Tibial nerve (tissue), 4 donors: ENCODE data around the gene MAG. TPM values are rescaled to one million over a fixed set of nuclear protein-coding genes. Genes with fewer than 3 reads are reported as not detected.
A peak's percentile ranks its signal among the peaks of the same experiment; 100 is the strongest.

Experiments
- DNase-seq, 2 donors: peaks; one replicate each; pipeline ENCODE4 v3.0.0-alpha.2; 2019; ENCODE audit warnings: low spot score in 2 of 2
- H3K27ac ChIP-seq, 4 donors: fragments of 200-600 bp; sonication (generic) in 3 of 4; one replicate each; pipeline ENCODE4 v1.5.1; 2017 to 2019; ENCODE audit warnings: mild to moderate bottlenecking in 1 of 4
- H3K27me3 ChIP-seq, 2 donors: fragments of 200-600 bp; sonication (generic) in 1 of 2; one replicate each; pipeline versions ENCODE4 v1.5.1 to v1.6.0; 2017 to 2019
- H3K36me3 ChIP-seq, 3 donors: fragments of 200-600 bp; sonication (generic); one replicate each; pipeline ENCODE4 v1.5.1; 2018 to 2019
- H3K4me1 ChIP-seq, 4 donors: fragments of 200-600 bp; sonication (generic) in 3 of 4; one replicate each; pipeline ENCODE4 v1.5.1; 2017 to 2019
- H3K4me3 ChIP-seq, 4 donors: fragments of 200-600 bp; sonication (generic) in 3 of 4; one replicate each; pipeline ENCODE4 v1.5.1; 2017 to 2019; ENCODE audit warnings: mild to moderate bottlenecking in 1 of 4, moderate library complexity in 1 of 4
- H3K9me3 ChIP-seq, 4 donors: fragments of 200-600 bp; sonication (generic) in 3 of 4; one replicate each; pipeline ENCODE4 v1.5.1; 2017 to 2019
- EP300 ChIP-seq, 2 donors: sonication (generic); formaldehyde crosslinking; IDR thresholded peaks; one replicate each; pipeline ENCODE4 v1.6.1; 2017; ENCODE audit warnings: antibody characterized with exemption in 2 of 2, mild to moderate bottlenecking in 1 of 2
- POLR2A ChIP-seq, 2 donors: fragments of 450-650 bp; IDR thresholded peaks; one replicate each; pipeline ENCODE4 v1.6.1; 2017; ENCODE audit warnings: antibody characterized with exemption in 2 of 2, mild to moderate bottlenecking in 2 of 2, moderate library complexity in 2 of 2
- WGBS, 2 donors: methylation state at CpG; one replicate each; pipeline ENCODE4 v1.1.5; 2018; 5-methylcytosine and 5-hydroxymethylcytosine counted together
- total RNA-seq, 4 donors: library from RNA; depleted of rRNA; stranded (reverse); fragments of >200 nt; gene quantifications; one replicate each; pipeline ENCODE4 v1.1.0, GENCODE V29; 2016
- TF ChIP-seq, protein P1 (sequence below), 5 experiments: fragments of 200-600 bp in 3 of 5; fragments of 450-650 bp in 2 of 5; sonication (generic) in 3 of 5; IDR thresholded peaks; one replicate each; pipeline ENCODE4 v1.5.1; 2016 to 2019; ENCODE audit warnings: antibody characterized with exemption in 5 of 5, mild to moderate bottlenecking in 3 of 5, moderate library complexity in 2 of 5

MAG gene
- total RNA-seq, 4 donors from 2014 or later: 31.8 to 49.6 (median 38.4) TPM

DNA sequence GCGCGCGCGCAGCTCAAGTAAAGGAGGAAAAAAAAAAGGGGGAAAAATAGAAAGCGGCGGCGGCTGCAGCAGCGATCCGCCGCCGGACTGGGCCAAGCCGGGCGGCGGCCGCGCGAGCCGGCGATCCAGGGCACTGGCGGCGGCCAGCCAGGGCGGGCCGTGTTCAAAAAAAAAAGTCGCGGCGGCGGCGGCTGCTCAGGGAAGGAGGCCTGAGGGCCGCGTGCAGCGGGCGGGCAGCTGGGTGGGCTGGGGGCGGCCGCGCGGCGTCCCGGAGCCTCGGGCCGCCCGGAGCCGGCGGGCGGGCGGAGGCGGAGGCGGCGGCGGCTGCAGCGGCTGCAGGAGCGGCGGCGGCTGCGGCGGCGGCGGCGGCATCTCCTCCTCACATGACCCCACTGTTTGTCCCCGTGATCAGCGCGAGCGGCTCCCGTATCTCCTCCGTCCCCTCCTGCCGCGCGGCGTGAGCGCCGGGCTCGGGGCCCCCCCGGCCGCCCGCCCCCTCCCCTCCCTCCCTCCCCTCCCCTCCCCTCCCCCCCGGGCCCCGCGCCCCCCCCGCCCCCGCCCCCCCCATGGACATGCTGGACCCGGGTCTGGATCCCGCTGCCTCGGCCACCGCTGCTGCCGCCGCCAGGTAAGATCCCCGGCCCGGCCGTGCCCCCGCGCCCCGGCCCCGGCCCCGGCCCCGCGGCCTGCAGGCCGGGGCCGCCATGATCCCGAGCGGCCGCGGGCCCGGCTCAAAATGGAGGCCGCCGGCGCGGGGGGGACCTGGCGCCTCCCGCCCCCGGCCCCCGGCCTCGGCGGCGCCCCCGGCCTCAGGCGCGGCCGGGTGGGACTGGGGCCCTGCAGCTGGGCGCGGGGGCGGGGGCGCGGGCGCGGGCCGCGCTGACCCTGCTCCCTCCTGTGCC, 23.2 kb upstream of the MAG start, which contains the start of gene USF2:
Gene USF2 (plus strand): TSS at position 427 of the 902 bp plus-strand sequence. CDS start 140 bp downstream, at position 567.
- Histone ChIP-seq H3K4me3 (peak within 1 kb of the TSS; percentile 73 to 97 (median 80)), H3K9me3 (no peaks in the 10 kb centered on the region), H3K36me3 (peaks cover 0 to 39% (median 6%) of the 10 kb centered on the region in 3 donors), H3K4me1 (peaks cover 0 to 72% (median 14%) of the 10 kb centered on the region in 4 donors), H3K27me3 (no peaks in the 10 kb centered on the region), H3K27ac (peak within 1 kb of the TSS; percentile 76 to 99 (median 96))
- TF ChIP-seq, protein P1, sequence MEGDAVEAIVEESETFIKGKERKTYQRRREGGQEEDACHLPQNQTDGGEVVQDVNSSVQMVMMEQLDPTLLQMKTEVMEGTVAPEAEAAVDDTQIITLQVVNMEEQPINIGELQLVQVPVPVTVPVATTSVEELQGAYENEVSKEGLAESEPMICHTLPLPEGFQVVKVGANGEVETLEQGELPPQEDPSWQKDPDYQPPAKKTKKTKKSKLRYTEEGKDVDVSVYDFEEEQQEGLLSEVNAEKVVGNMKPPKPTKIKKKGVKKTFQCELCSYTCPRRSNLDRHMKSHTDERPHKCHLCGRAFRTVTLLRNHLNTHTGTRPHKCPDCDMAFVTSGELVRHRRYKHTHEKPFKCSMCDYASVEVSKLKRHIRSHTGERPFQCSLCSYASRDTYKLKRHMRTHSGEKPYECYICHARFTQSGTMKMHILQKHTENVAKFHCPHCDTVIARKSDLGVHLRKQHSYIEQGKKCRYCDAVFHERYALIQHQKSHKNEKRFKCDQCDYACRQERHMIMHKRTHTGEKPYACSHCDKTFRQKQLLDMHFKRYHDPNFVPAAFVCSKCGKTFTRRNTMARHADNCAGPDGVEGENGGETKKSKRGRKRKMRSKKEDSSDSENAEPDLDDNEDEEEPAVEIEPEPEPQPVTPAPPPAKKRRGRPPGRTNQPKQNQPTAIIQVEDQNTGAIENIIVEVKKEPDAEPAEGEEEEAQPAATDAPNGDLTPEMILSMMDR (IDR thresholded peaks at IDR 0.05): no peak
- TF ChIP-seq EP300 (IDR thresholded peaks at IDR 0.05): peak in 1 of 2 donors; percentile 17
- TF ChIP-seq POLR2A (IDR thresholded peaks at IDR 0.05): no peak
- peak in 1 of 2 donors; percentile 53 for DNase-seq
- WGBS, 2 donors: 1% methylated on average over 57 to 67 of the region's 126 CpGs

DNA sequence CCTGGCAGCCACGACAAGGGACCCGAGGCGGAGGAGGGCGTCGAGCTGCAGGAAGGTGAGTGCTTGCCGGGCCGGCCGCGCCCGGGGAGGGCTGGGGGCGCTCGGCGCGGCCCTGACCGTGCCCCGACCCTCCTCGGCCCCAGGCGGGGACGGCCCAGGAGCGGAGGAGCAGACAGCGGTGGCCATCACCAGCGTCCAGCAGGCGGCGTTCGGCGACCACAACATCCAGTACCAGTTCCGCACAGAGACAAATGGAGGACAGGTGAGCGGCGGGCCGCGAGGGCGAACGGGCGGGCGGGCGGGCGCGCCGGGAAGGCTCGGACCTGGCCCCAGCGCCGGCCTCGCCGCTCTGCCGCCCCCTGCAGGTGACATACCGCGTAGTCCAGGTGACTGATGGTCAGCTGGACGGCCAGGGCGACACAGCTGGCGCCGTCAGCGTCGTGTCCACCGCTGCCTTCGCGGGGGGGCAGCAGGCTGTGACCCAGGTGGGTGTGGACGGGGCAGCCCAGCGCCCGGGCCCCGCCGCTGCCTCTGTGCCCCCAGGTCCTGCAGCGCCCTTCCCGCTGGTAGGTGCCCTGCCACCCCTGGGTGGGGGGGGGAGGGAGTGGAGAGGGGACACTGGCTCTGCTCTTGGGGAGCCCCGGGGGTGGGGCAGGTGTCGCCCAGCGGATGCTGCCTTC, 22.4 kb upstream of the MAG start:
- peaks cover 0 to 72% (median 14%) of the 10 kb centered on the region in 4 donors for H3K4me1 ChIP-seq
- H3K36me3 ChIP-seq: peaks cover 0 to 47% (median 6%) of the 10 kb centered on the region in 3 donors
- DNase-seq: peak; percentile 77 to 82
- TF ChIP-seq, protein P1 (IDR thresholded peaks at IDR 0.05): peak; percentile 72 to 88 (median 84)
- TF ChIP-seq POLR2A (IDR thresholded peaks at IDR 0.05) (no peak), EP300 (IDR thresholded peaks at IDR 0.05) (peak in 1 of 2 donors; percentile 40)
- 10 to 28% methylated on average over 5 to 10 of the region's 66 CpGs for WGBS, 2 donors
- peak overlapping the region; percentile 76 to 96 (median 91) for H3K27ac ChIP-seq
- H3K4me3 ChIP-seq: peak overlapping the region; percentile 62 to 82 (median 73)
- no peaks in the 10 kb centered on the region for H3K9me3 ChIP-seq
- no peaks in the 10 kb centered on the region for H3K27me3 ChIP-seq

DNA sequence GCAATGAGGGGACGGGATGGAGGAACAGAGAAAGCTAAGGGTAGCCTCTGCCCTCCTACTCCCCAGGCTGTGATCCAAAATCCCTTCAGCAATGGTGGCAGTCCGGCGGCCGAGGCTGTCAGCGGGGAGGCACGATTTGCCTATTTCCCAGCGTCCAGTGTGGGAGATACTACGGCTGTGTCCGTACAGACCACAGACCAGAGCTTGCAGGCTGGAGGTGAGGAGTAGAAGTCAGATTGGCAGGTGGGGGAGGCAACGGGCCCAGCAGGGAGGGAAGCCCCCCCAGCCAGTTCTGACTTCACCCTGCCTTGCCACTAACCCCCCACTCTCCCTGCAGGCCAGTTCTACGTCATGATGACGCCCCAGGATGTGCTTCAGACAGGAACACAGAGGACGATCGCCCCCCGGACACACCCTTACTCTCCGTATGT, 21.6 kb upstream of the MAG start:
- Histone ChIP-seq H3K36me3 (peaks cover 0 to 54% (median 6%) of the 10 kb centered on the region in 3 donors), H3K27me3 (no peaks in the 10 kb centered on the region), H3K4me1 (peaks cover 0 to 72% (median 9%) of the 10 kb centered on the region in 4 donors), H3K9me3 (no peaks in the 10 kb centered on the region), H3K27ac (peak overlapping the region in 1 of 4 donors; percentile 96), H3K4me3 (no peak overlapping the region)
- TF ChIP-seq EP300 (IDR thresholded peaks at IDR 0.05) (no peak), POLR2A (IDR thresholded peaks at IDR 0.05) (no peak)
- TF ChIP-seq, protein P1 (IDR thresholded peaks at IDR 0.05): no peak
- DNase-seq: no peak
- WGBS, 2 donors: 83 to 87% methylated on average over 16 of the region's 16 CpGs

DNA sequence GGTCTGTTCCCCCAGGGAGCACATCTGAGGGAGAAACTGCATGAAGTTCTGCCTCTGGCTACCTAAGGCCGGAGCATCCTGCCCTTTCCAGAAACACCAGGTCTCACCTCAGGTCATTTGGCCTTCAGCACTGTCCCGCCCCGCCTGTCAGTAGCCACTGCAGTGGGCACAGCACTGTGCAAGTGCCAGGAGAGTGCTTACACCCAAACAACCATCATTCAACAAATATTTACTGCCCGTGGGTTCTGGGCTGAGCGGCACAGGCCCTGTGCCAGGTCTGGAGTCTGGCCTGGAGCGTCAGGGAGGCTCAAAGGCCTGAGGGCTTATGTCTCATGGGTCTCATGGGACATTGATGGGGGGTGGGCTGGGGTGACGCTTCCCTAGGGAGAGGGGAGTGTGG, 20.4 kb upstream of the MAG start:
- H3K27me3 ChIP-seq: no peaks in the 10 kb centered on the region
- no peaks in the 10 kb centered on the region for H3K9me3 ChIP-seq
- WGBS, 2 donors: 68 to 72% methylated on average over 7 of the region's 7 CpGs
- peaks cover 0 to 63% (median 7%) of the 10 kb centered on the region in 4 donors for H3K4me1 ChIP-seq
- H3K36me3 ChIP-seq: peaks cover 0 to 66% (median 6%) of the 10 kb centered on the region in 3 donors
- H3K4me3 ChIP-seq: no peak overlapping the region
- no peak overlapping the region for H3K27ac ChIP-seq
- no peak for DNase-seq
- no peak for TF ChIP-seq POLR2A (IDR thresholded peaks at IDR 0.05)
- no peak for TF ChIP-seq EP300 (IDR thresholded peaks at IDR 0.05)
- TF ChIP-seq, protein P1 (IDR thresholded peaks at IDR 0.05): no peak
